DND-41 (cell line): Measurements from ENCODE around the gene IL20.

Experiments used
- EZH2 ChIP-seq: IDR thresholded peaks from 3 replicates; pipeline ENCODE4 v1.6.1; 2012; ENCODE audit warnings: borderline replicate concordance, low read depth, mild to moderate bottlenecking, moderate library complexity, low read length, inconsistent platforms; ENCODE audit not compliant: severe bottlenecking
- TF ChIP-seq, protein P1 (sequence below): IDR thresholded peaks from 2 replicates; pipeline ENCODE4 v1.5.1; 2012; ENCODE audit warnings: borderline replicate concordance, low read length, moderate library complexity, mild to moderate bottlenecking; ENCODE audit not compliant: poor library complexity, severe bottlenecking; ENCODE audit errors: extremely low read depth

DNA sequence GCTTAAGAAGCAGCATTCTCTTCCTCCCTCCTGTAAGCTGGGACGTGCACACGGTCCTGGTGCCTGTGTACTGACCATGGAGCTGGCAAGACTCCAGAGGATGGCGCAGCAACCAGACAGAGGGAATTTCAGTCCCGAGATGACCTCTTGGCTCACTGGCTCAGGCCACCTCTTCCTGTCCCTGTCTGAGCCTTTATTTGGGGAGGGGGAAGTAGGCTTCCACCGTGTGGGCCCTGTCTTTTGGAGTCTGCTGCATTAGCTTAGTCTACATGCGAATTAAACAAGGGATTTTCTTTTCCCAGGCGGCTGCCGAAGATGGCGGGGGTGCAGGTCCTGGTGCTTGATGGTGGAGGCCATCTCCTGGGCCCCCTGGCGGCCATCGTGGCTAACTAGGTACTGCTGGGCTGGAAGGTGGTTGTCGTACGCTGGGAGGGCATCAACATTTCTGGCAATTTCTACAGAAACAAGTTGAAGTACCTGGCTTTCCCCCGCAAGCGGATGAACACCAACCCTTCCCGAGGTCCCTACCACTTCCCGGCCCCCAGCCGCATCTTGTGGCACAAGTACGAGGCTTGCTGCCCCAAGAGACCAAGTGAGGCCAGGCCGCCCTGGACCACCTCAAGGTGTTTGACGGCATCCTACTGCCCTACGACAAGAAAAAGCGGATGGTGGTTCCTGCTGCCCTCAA lies 42.0 kb downstream of the IL20 start:
- TF ChIP-seq, protein P1, sequence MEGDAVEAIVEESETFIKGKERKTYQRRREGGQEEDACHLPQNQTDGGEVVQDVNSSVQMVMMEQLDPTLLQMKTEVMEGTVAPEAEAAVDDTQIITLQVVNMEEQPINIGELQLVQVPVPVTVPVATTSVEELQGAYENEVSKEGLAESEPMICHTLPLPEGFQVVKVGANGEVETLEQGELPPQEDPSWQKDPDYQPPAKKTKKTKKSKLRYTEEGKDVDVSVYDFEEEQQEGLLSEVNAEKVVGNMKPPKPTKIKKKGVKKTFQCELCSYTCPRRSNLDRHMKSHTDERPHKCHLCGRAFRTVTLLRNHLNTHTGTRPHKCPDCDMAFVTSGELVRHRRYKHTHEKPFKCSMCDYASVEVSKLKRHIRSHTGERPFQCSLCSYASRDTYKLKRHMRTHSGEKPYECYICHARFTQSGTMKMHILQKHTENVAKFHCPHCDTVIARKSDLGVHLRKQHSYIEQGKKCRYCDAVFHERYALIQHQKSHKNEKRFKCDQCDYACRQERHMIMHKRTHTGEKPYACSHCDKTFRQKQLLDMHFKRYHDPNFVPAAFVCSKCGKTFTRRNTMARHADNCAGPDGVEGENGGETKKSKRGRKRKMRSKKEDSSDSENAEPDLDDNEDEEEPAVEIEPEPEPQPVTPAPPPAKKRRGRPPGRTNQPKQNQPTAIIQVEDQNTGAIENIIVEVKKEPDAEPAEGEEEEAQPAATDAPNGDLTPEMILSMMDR = no peak
- no peak for TF ChIP-seq EZH2
